H54 (cell line): ENCODE measurements around the gene CCDC112.
A peak's percentile ranks its signal among the peaks of the same experiment; 100 is the strongest.

Source experiments
- DNase-seq: peaks from one replicate; pipeline ENCODE4 v3.0.0; 2011; ENCODE audit warnings: low spot score, mixed read lengths; ENCODE audit not compliant: insufficient read length
- FAIRE-seq: peaks from 3 replicates; lab custom pipeline; 2011; peaks lifted over from hg19 to GRCh38; lab: Jason Lieb, UNC
- POLR2A ChIP-seq: IDR thresholded peaks from 2 replicates; pipeline ENCODE4 v1.6.1; 2011; ENCODE audit warnings: low read depth, mild to moderate bottlenecking, low read length

The CCDC112 gene

GRCh38 chr5:115298811-115299210 is 2.4 kb upstream of the CCDC112 start:
- DNase-seq (no peak), FAIRE-seq (no peak)
- TF ChIP-seq POLR2A: no peak

- peak; percentile 15 for FAIRE-seq
- no peak for DNase-seq
- TF ChIP-seq POLR2A: no peak
These were observed 577 bp upstream of the CCDC112 start for GRCh38 chr5:115297031-115297430.

- peak; percentile 61 for FAIRE-seq
- no peak for TF ChIP-seq POLR2A
- DNase-seq: no peak
These were observed 704 bp downstream of the CCDC112 start for GRCh38 chr5:115295777-115296123.

- no peak for FAIRE-seq
- DNase-seq: no peak
- no peak for TF ChIP-seq POLR2A
These were observed 5.1 kb downstream of the CCDC112 start for GRCh38 chr5:115291397-115291796.

GRCh38 chr5:115289104-115289503 is 7.3 kb downstream of the CCDC112 start:
- no peak for TF ChIP-seq POLR2A
- DNase-seq (no peak), FAIRE-seq (no peak)

GRCh38 chr5:115284021-115284420 is 12.4 kb downstream of the CCDC112 start:
- DNase-seq (no peak), FAIRE-seq (no peak)
- no peak for TF ChIP-seq POLR2A

- FAIRE-seq: no peak
- no peak for TF ChIP-seq POLR2A
These were observed 14.3 kb downstream of the CCDC112 start for GRCh38 chr5:115282131-115282530.

GRCh38 chr5:115274584-115274983 is 21.9 kb downstream of the CCDC112 start:
- no peak for FAIRE-seq
- DNase-seq: no peak

More at GRCh38 chr5:115282131-115282530, 14.3 kb downstream of the CCDC112 start:
- DNase-seq: no peak

GRCh38 chr5:115272297-115272958 is 24.0 kb downstream of the CCDC112 start:
- DNase-seq (no peak), FAIRE-seq (no peak)
- no peak for TF ChIP-seq POLR2A

More at GRCh38 chr5:115274584-115274983, 21.9 kb downstream of the CCDC112 start:
- TF ChIP-seq POLR2A: no peak

- DNase-seq (no peak), FAIRE-seq (no peak)
- no peak for TF ChIP-seq POLR2A
These were observed 25.0 kb downstream of the CCDC112 start for GRCh38 chr5:115271295-115272050.

GRCh38 chr5:115267617-115268016 is 28.8 kb downstream of the CCDC112 start:
- FAIRE-seq (peak; percentile 33), DNase-seq (no peak)
- TF ChIP-seq POLR2A: no peak

- FAIRE-seq (no peak), DNase-seq (no peak)
- TF ChIP-seq POLR2A: no peak
These were observed 31.2 kb downstream of the CCDC112 start for GRCh38 chr5:115265220-115265619.

GRCh38 chr5:115264786-115265185 is 31.7 kb downstream of the CCDC112 start:
- DNase-seq: no peak
- no peak for TF ChIP-seq POLR2A
- FAIRE-seq: no peak

- FAIRE-seq: no peak
- TF ChIP-seq POLR2A: no peak
- no peak for DNase-seq
These were observed 33.4 kb downstream of the CCDC112 start for GRCh38 chr5:115263078-115263380.
